SU-DHL-6 (cell line): ENCODE results near the gene STAB1.

Source experiments
- CTCF ChIP-seq: fragments of 200-600 bp; sonication (generic); IDR thresholded peaks from one replicate; pipeline ENCODE4 v1.5.1; 2017; ENCODE audit warnings: antibody characterized with exemption, mild to moderate bottlenecking, low read length, moderate library complexity; ENCODE audit not compliant: insufficient read depth, poor library complexity, severe bottlenecking
- EZH2phosphoT487 ChIP-seq: fragments of 200-600 bp; sonication (generic), shearing (Covaris generic); conservative IDR thresholded peaks from 2 replicates; pipeline ENCODE4 v1.6.1; 2018; ENCODE audit warnings: mild to moderate bottlenecking, antibody characterized with exemption, low read length, moderate library complexity, mixed read lengths

GRCh38 chr3:52495777-52496602 lies 852 bp downstream of the STAB1 start:
- no peak for TF ChIP-seq CTCF
- TF ChIP-seq EZH2phosphoT487 = no peak
